ENCODE measurements around the gene ZNF649.
"Not testable (repeated sequence)": the region's sequence is repeated elsewhere in the genome, so short reads cannot be mapped to it uniquely, and the experiment has no call there.

ZNF649 gene

DNA sequence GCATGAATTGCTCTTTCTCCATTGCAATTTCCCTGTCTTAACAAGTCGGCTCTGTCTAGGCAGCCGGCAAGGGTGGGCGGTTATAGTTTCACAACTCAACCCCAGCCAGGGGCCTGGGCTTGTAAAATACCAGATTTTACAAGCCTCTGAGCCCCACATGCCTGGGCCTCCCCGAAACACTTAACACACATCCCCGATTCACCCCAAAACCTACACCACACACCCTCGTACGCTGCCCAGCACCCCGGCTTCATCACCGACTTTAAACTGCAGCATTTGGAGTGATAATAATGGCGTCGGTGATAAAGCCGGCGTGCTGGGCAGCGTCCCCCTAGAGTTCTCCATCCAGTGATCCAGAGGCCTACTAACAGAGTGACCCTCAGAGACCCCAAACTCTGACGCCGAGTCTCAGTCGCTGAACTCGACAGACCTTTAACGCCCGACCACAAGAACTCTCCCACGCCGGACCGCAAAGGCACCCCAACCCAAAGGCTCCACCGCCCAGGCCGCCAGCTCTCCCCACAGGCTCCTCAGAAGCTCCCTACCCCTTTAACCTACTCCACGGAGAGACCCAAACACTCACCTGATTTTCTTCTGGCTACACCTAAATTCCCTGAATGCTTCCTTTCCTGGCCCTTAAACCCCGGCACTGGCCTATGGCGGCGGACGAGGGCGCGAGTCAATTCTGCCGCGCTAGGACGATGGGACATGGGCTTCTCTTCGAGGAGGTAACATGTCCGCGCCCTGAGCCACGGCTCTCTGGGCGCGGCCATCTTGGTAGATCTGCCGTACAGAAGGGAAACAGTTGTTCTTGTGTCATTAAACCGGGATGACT is at the start of gene ZNF649:
ZNF649 (minus strand) TSS at position 687 of the 835 bp plus-strand sequence. CDS start 4,910 bp downstream, outside the sequence.
- DNase-seq: peak; percentile 40

DNA sequence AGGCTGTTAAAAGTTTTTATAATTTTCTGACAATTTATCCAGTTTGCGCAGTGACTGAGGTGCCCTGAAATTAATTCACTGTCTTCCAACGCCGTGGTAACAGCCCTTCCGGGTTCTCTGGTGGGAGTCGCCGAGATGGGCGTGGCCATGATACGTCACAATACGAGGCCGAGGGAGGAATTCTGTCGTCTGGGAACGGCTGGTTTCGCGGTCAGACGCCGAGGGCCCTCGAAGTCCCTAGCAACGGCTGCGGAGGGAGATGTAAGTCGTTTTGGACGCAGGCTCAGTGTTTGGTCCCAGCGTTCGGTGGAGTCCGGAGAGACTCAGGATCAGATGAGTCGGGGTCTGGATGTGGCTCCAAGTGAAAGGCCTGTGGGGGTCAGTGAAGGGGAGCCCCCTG is 44.2 kb upstream of the ZNF649 start:
- no peak for DNase-seq

DNA sequence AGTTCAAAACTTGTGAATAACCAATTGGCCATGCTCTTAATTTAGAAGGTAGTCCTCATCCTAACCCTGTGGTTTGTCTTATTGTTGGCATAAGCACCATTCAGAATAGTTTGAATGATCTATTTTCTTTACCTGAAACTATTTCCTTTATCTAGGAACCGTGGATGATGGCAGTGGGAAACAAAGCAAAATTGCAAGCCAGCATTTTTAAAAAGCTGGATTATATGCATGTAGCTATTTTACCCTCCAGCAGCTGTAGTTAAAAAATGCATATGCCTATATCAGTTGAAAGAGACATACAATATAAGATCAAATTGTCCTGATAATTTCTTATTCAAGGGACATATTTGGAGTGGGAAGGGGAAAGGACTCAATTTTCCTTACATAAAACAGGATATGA is 41.8 kb upstream of the ZNF649 start:
- no peak for DNase-seq

GRCh38 chr19:51944798-51945552 is 40.2 kb upstream of the ZNF649 start:
- DNase-seq: no peak

GRCh38 chr19:51938936-51939335 is 34.1 kb upstream of the ZNF649 start:
- no peak for DNase-seq

GRCh38 chr19:51931921-51932320 is 27.1 kb upstream of the ZNF649 start:
- no peak for DNase-seq

- no peak for DNase-seq
These were observed 23.0 kb upstream of the ZNF649 start for GRCh38 chr19:51927859-51928258.

- DNase-seq: peak; percentile 89
These were observed 22.2 kb upstream of the ZNF649 start, which contains the start of gene ZNF613 for GRCh38 chr19:51926784-51927741. Gene ZNF613 (plus strand): TSS chr19:51927472. CDS start chr19:51936221, 8,749 bp downstream.

DNA sequence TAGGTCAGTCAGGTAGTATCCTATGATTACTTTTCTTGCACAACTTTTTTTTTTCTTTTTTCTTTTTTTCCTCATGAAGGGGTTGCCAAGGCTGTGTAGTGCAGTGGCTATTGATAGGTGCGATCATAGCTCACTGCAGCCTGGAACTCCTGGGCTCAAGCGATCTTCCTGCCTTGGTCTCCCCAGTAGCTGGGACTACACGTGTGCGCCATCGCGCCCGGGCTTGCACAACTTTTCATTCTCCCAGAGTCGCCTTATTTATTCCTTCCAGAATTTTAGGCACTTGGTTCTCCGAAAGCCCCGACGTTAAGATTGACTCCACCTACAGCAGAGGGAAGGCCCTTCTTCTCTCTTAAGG is 21.6 kb upstream of the ZNF649 start:
- no peak for DNase-seq

GRCh38 chr19:51921949-51922348 is 17.1 kb upstream of the ZNF649 start:
- no peak for DNase-seq

DNA sequence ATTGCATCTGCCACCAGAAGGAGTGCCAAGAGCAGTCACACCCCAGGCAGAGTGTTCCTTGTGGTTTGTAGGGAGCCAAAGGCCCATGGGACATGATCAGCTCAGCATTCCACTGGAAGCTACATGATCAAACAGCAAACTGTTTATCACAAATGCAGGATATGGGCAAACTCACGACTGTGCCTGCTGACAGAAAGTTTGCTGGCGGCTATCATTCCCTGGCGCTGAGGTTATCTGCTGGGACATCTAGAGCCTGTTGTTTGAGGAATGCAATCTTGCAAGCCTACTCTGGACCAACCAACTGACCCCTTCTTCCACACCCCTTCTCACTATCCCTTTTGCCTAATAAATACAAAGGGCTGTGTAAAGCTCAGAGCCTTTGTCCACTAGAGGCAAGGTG is 14.8 kb upstream of the ZNF649 start:
- no peak for DNase-seq

DNA sequence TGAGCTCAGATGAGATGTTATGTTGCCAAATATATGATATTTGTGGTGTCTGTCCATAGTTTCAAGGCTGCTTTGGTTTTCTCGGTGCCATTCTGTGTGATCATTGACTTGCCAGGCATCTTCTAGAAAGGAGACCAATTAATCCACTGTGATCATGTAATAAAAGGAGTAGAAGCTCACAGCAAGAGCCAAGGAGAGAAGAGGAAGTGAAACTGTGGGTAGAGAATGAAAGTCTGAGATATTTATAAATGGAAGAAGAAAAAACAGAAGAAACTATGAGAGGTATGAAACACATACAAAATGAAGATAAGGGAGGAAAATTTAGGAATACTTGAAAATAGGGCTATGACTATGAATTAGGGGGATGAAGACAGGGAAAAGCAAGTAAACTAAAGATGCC is 11.3 kb upstream of the ZNF649 start:
- DNase-seq: no peak

GRCh38 chr19:51915324-51915867 is 10.6 kb upstream of the ZNF649 start:
- DNase-seq: no peak

- DNase-seq: not testable (repeated sequence)
These were observed 3.2 kb upstream of the ZNF649 start for GRCh38 chr19:51907981-51908380.

GRCh38 chr19:51906108-51906507 is 1.3 kb upstream of the ZNF649 start:
- not testable (repeated sequence) for DNase-seq

GRCh38 chr19:51905639-51906038 is 822 bp upstream of the ZNF649 start:
- DNase-seq: not testable (repeated sequence)

DNA sequence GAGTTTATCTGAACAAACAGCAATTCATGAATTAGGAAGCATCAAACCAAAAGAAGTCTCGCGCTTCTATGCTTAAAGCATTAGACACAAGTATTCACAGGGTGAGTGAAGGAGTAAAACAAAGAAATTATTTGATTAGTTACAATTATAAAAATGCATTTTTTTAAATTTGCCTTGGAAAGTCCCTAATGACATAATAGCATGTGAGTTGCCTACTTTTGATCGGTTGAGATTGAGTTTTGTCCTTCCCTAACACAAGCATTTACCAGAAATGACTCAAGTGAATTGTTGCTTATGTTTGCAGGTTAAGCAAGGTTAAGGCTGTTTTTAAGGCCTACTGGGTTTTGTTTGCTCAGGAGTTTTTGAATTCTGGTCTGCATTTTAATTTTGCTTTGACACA is 389 bp upstream of the ZNF649 start:
- no peak for DNase-seq

- DNase-seq: no peak
These were observed 1.6 kb downstream of the ZNF649 start for GRCh38 chr19:51903192-51903591.

GRCh38 chr19:51901860-51902259 is 3.0 kb downstream of the ZNF649 start:
- no peak for DNase-seq

- DNase-seq: no peak
These were observed 13.5 kb downstream of the ZNF649 start for GRCh38 chr19:51891193-51891747.

GRCh38 chr19:51889934-51890333 is 14.9 kb downstream of the ZNF649 start:
- no peak for DNase-seq
